IMR-90 (cell line): Measurements from ENCODE around the gene ZNF341. TPM values are rescaled to one million over a fixed set of nuclear protein-coding genes. Genes with fewer than 3 reads are reported as not detected.

Experiments used
- ATAC-seq: fragments of 200-7000 bp; cut with Tn5 transposase; 2 replicates; pipeline ENCODE4 v1.9.1; 2020; ENCODE audit warnings: low read depth, mild to moderate bottlenecking, moderate library complexity
- BruUV-seq: library from RNA; stranded (reverse); fragments of 400-500 nt; replicated peaks from 2 replicates; lab custom pipeline; 2021; lab: Mats Ljungman, UMichigan
- CTCF ChIA-PET: fragments of 300-600 bp; formaldehyde crosslinking; extraction: SDS; loops from one replicate; lab custom pipeline; 2021; ENCODE audit warnings: antibody characterized with exemption; lab: Yijun Ruan, JAX
- POLR2A ChIA-PET: fragments of 300-600 bp; sonication (Branson Sonifier 250); formaldehyde crosslinking; loops from one replicate; lab custom pipeline; 2022; ENCODE audit warnings: antibody characterized with exemption; ENCODE audit not compliant: unreplicated experiment; lab: Charles Lee
- DNase-seq: peaks from one replicate; pipeline ENCODE4 v3.0.0; 2013
- H2AFZ ChIP-seq: replicated peaks from 2 replicates; pipeline ENCODE3; 2013; ENCODE audit warnings: low read length, mild to moderate bottlenecking; ENCODE audit not compliant: poor library complexity
- H2AK5ac ChIP-seq: 2 replicates; pipeline ENCODE4 v1.6.1; 2013; ENCODE audit warnings: low read depth, low read length, inconsistent platforms
- H2AK9ac ChIP-seq: replicated peaks from 2 replicates; pipeline ENCODE3; 2013; ENCODE audit warnings: mild to moderate bottlenecking, low read depth, low read length, moderate library complexity; ENCODE audit not compliant: poor library complexity
- H2BK120ac ChIP-seq: 2 replicates; pipeline ENCODE4 v1.6.1; 2013; ENCODE audit warnings: low read depth, low read length, inconsistent platforms
- H2BK15ac ChIP-seq: 3 replicates; pipeline ENCODE4 v1.6.1; 2013; ENCODE audit warnings: low read depth, low read length, inconsistent platforms
- H2BK20ac ChIP-seq: 2 replicates; pipeline ENCODE4 v1.6.1; 2013; ENCODE audit warnings: low read depth, mild to moderate bottlenecking, inconsistent platforms, low read length, moderate library complexity
- H2BK5ac ChIP-seq: 2 replicates; pipeline ENCODE4 v1.6.1; 2013; ENCODE audit warnings: mild to moderate bottlenecking, low read depth, low read length, inconsistent platforms; ENCODE audit not compliant: poor library complexity, severe bottlenecking
- H3K14ac ChIP-seq: replicated peaks from 2 replicates; pipeline ENCODE4 v1.6.1; 2013; ENCODE audit warnings: low read depth, low read length, inconsistent platforms
- H3K18ac ChIP-seq: 2 replicates; pipeline ENCODE4 v1.6.1; 2013; ENCODE audit warnings: low read depth, low read length, control low read depth
- H3K23ac ChIP-seq: 2 replicates; pipeline ENCODE4 v1.6.1; 2013; ENCODE audit warnings: low read depth, low read length, inconsistent platforms
- H3K27ac ChIP-seq: 2 replicates; pipeline ENCODE4 v1.5.1; 2013; ENCODE audit warnings: mild to moderate bottlenecking, control low read depth, low read length; ENCODE audit not compliant: insufficient read depth
- H3K27me3 ChIP-seq: 2 replicates; pipeline ENCODE4 v1.6.1; 2013; ENCODE audit warnings: low read length; ENCODE audit not compliant: control insufficient read depth, insufficient read depth
- H3K36me3 ChIP-seq: 2 replicates; pipeline ENCODE4 v1.6.1; 2013; ENCODE audit warnings: low read length, mixed read lengths; ENCODE audit not compliant: control insufficient read depth, insufficient read depth
- H3K4ac ChIP-seq: 2 replicates; pipeline ENCODE4 v1.6.1; 2013; ENCODE audit warnings: low read depth, low read length, inconsistent platforms
- H3K4me1 ChIP-seq: 2 replicates; pipeline ENCODE4 v1.6.1; 2013; ENCODE audit warnings: low read length, mixed read lengths; ENCODE audit not compliant: control insufficient read depth, insufficient read depth
- H3K4me2 ChIP-seq: 2 replicates; pipeline ENCODE4 v1.6.1; 2013; ENCODE audit warnings: low read depth, mild to moderate bottlenecking, control low read depth, low read length, moderate library complexity
- H3K4me3 ChIP-seq: 2 replicates; pipeline ENCODE4 v1.5.1; 2013; ENCODE audit warnings: low read depth, mild to moderate bottlenecking, control low read depth, low read length, moderate library complexity; ENCODE audit not compliant: insufficient read depth
- H3K56ac ChIP-seq: 2 replicates; pipeline ENCODE4 v1.6.1; 2013; ENCODE audit warnings: low read length, inconsistent platforms; ENCODE audit not compliant: insufficient read depth; ENCODE audit errors: extremely low read depth
- H3K79me1 ChIP-seq, 2 experiments: 2 replicates each; pipeline ENCODE4 v1.6.1; 2013; ENCODE audit warnings: low read length in 2 of 2, inconsistent platforms in 1 of 2, low read depth in 1 of 2
- H3K9ac ChIP-seq: 2 replicates; pipeline ENCODE4 v1.6.1; 2013; ENCODE audit warnings: low read depth, low read length, control low read depth
- H3K9me1 ChIP-seq: 2 replicates; pipeline ENCODE4 v1.6.1; 2013; ENCODE audit warnings: low read length, inconsistent platforms; ENCODE audit not compliant: insufficient read depth
- H3K9me3 ChIP-seq: 2 replicates; pipeline ENCODE4 v1.6.1; 2013; ENCODE audit warnings: low read length; ENCODE audit not compliant: control insufficient read depth, insufficient read depth
- H4K20me1 ChIP-seq: 2 replicates; pipeline ENCODE4 v1.6.1; 2013; ENCODE audit warnings: low read length, inconsistent platforms; ENCODE audit not compliant: insufficient read depth
- H4K5ac ChIP-seq: 2 replicates; pipeline ENCODE4 v1.6.1; 2013; ENCODE audit warnings: mild to moderate bottlenecking, low read depth, low read length, control low read depth
- H4K8ac ChIP-seq, 2 experiments: 2 replicates each; pipeline ENCODE4 v1.6.1; 2013; ENCODE audit warnings: low read depth in 2 of 2, low read length in 2 of 2, control low read depth in 1 of 2, inconsistent platforms in 1 of 2
- H4K91ac ChIP-seq: 2 replicates; pipeline ENCODE4 v1.6.1; 2013; ENCODE audit warnings: low read depth, low read length, inconsistent platforms; ENCODE audit not compliant: insufficient read depth
- CHD1 ChIP-seq: IDR thresholded peaks from 2 replicates; pipeline ENCODE4 v1.6.1; 2012; ENCODE audit warnings: low read depth, low read length, improper control_type of control experiment
- CTCF ChIP-seq: conservative IDR thresholded peaks from 2 replicates; pipeline ENCODE4 v1.5.1; 2012; ENCODE audit warnings: mild to moderate bottlenecking, low read depth, low read length, improper control_type of control experiment
- MAFK ChIP-seq: IDR thresholded peaks from 2 replicates; pipeline ENCODE4 v1.6.1; 2012; ENCODE audit warnings: low read depth, low read length, improper control_type of control experiment
- MXI1 ChIP-seq: IDR thresholded peaks from 2 replicates; pipeline ENCODE4 v1.6.1; 2012; ENCODE audit warnings: low read depth, mild to moderate bottlenecking, low read length, moderate library complexity, borderline replicate concordance
- NFE2L2 ChIP-seq: fragments of 150-350 bp; IDR thresholded peaks from 2 replicates; pipeline ENCODE4 v1.6.1; 2016; ENCODE audit warnings: low read depth, mild to moderate bottlenecking, low read length
- RAD21 ChIP-seq: IDR thresholded peaks from 2 replicates; pipeline ENCODE4 v1.6.1; 2012; ENCODE audit warnings: low read length, improper control_type of control experiment
- RFX5 ChIP-seq: IDR thresholded peaks from 2 replicates; pipeline ENCODE4 v1.8.0; 2012; ENCODE audit warnings: low read depth, mild to moderate bottlenecking, low read length, moderate library complexity
- WGBS, 2 experiments: methylation state at CpG; one replicate each; pipeline versions ENCODE4 v1.1.5 to v1.1.7; 2013; ENCODE audit warnings: missing lambda C conversion rate in 2 of 2; ENCODE audit not compliant: insufficient read length in 1 of 2; ENCODE audit errors: extremely low coverage in 2 of 2; 5-methylcytosine and 5-hydroxymethylcytosine counted together
- dilution Hi-C: fragments of 300-500 bp; cut with HindIII; formaldehyde crosslinking; loops from one replicate; pipeline ENCODE4 v1.14.3; 2018; ENCODE audit warnings: low sequenced_read_pairs; ENCODE audit not compliant: unreplicated experiment
- in situ Hi-C: fragments of 300-500 bp; cut with MboI; formaldehyde crosslinking; loops from 3 replicates; pipeline ENCODE4 v1.14.3; 2019; ENCODE audit warnings: low sequenced_read_pairs, inconsistent platforms, mixed read lengths
- intact Hi-C: fragments of 100-400 bp; cut with micrococcal nuclease; formaldehyde crosslinking; loops from 2 replicates; pipeline ENCODE4 v1.10.0; 2022
- polyA plus RNA-seq, 3 experiments: library from polyadenylated mRNA; depleted of rRNA; stranded (reverse); fragments of >200 nt; gene quantifications; 2 replicates each; pipeline ENCODE4 v1.2.3, GENCODE V29; 2012; ENCODE audit warnings: low replicate concordance in 1 of 3
- total RNA-seq: library from RNA; depleted of rRNA; stranded (reverse); fragments of >200 nt; gene quantifications from 2 replicates; pipeline ENCODE4 v1.2.3, GENCODE V29; 2012

Gene ZNF341
- total and polyA plus RNA-seq, 2 of the 4 experiments (the other 2 are of a cell fraction) = 1.1 to 3.4 TPM

GRCh38 chr20:33784225-33784624 lies 52.4 kb downstream of the ZNF341 start:
- Histone ChIP-seq H3K4ac (no peak overlapping the region), H3K27ac (no peak overlapping the region), H3K4me3 (no peak overlapping the region), H3K14ac (no peak overlapping the region), H3K9me1 (no peaks in the 10 kb centered on the region), H3K18ac (no peak overlapping the region), H3K27me3 (no peaks in the 10 kb centered on the region), H2BK120ac (no peak overlapping the region), H4K20me1 (0 out of 2 replicates have a peak, but pooled peaks cover 2% of the 10 kb centered on the region), H3K56ac (no peak overlapping the region), H2AK9ac (no peak overlapping the region), H2BK5ac (no peak overlapping the region), H3K9ac (no peak overlapping the region), H3K23ac (no peak overlapping the region), H3K4me2 (no peak overlapping the region), H2BK15ac (no peak overlapping the region), H4K8ac (no peak overlapping the region), H3K79me1 (no peaks in the 10 kb centered on the region; a peak in 1 of 4 replicates), H4K5ac (no peak overlapping the region), H3K9me3 (no peaks in the 10 kb centered on the region), H2AFZ (no peak overlapping the region), H2BK20ac (no peak overlapping the region), H2AK5ac (no peak overlapping the region), H3K4me1 (peaks cover 1% of the 10 kb centered on the region), H3K36me3 (no peaks in the 10 kb centered on the region; the same call in 1 of the 2 replicates), H4K91ac (no peak overlapping the region)
- ATAC-seq (no peak), DNase-seq (no peak)
- intact Hi-C loops (no loop called here), dilution Hi-C loops (no loop called here), in situ Hi-C loops (no loop called here)
- POLR2A ChIA-PET = no interaction called here
- no peak for TF ChIP-seq RFX5
- no peak for TF ChIP-seq MAFK
- no peak for TF ChIP-seq CHD1
- no peak for TF ChIP-seq RAD21
- no peak for TF ChIP-seq CTCF
- no peak for TF ChIP-seq NFE2L2
- no peak for TF ChIP-seq MXI1
- BruUV-seq = no TSS peak
- CTCF ChIA-PET = no interaction called here
- WGBS, 2 experiments = no CpG with 5 or more reads among the region's 2 CpGs
